PC-9 (cell line): ENCODE data around the gene OR52W1.

Source experiments
- CTCF ChIP-seq: fragments of 200-600 bp; sonication (generic); conservative IDR thresholded peaks from 2 replicates; pipeline ENCODE4 v1.6.1; 2017; ENCODE audit warnings: mixed run types, antibody characterized with exemption, mild to moderate bottlenecking, moderate library complexity
- EZH2 ChIP-seq: fragments of 200-600 bp; sonication (generic); IDR thresholded peaks from 2 replicates; pipeline ENCODE4 v1.8.0; 2017; ENCODE audit warnings: antibody characterized with exemption, low read depth

GRCh38 chr11:6197466-6198200 lies 1.4 kb upstream of the OR52W1 start:
- no peak for TF ChIP-seq CTCF
- TF ChIP-seq EZH2: no peak
